Stimulated activated naive CD8-positive, alpha-beta T cell treated with anti-CD3 and anti-CD28 coated beads, Interleukin-15, Interleukin-2, amounts not matched to agents 100 ng/mL and 50 ng/mL, for 24 hours (primary cell): ENCODE measurements around the gene BRSK2.

Experiments
- H3K27ac Mint-ChIP-seq: one replicate; pipeline ENCODE4 v1.8.0; 2021; ENCODE audit warnings: mild to moderate bottlenecking, mixed read lengths
- H3K27me3 Mint-ChIP-seq: one replicate; pipeline ENCODE4 v1.8.0; 2021; ENCODE audit warnings: mixed read lengths
- H3K36me3 Mint-ChIP-seq: one replicate; pipeline ENCODE4 v1.8.0; 2021; ENCODE audit warnings: low read depth, mixed read lengths
- H3K4me1 Mint-ChIP-seq: one replicate; pipeline ENCODE4 v1.8.0; 2021; ENCODE audit warnings: low read depth, mixed read lengths
- H3K4me3 Mint-ChIP-seq: one replicate; pipeline ENCODE4 v1.8.0; 2021; ENCODE audit warnings: mild to moderate bottlenecking, mixed read lengths
- H3K9me3 Mint-ChIP-seq: one replicate; pipeline ENCODE4 v1.8.0; 2021; ENCODE audit warnings: mixed read lengths

Gene BRSK2

GRCh38 chr11:1438261-1438966 lies 48.7 kb downstream of the BRSK2 start:
- no peaks in the 10 kb centered on the region for H3K27me3 Mint-ChIP-seq
- no peak overlapping the region for H3K4me3 Mint-ChIP-seq
- no peak overlapping the region for H3K27ac Mint-ChIP-seq
- H3K4me1 Mint-ChIP-seq: no peaks in the 10 kb centered on the region
- H3K36me3 Mint-ChIP-seq: no peaks in the 10 kb centered on the region
- H3K9me3 Mint-ChIP-seq: no peaks in the 10 kb centered on the region

- H3K27ac Mint-ChIP-seq: no peak overlapping the region
- no peaks in the 10 kb centered on the region for H3K27me3 Mint-ChIP-seq
- no peaks in the 10 kb centered on the region for H3K4me1 Mint-ChIP-seq
- no peaks in the 10 kb centered on the region for H3K9me3 Mint-ChIP-seq
- H3K4me3 Mint-ChIP-seq: no peak overlapping the region
- no peaks in the 10 kb centered on the region for H3K36me3 Mint-ChIP-seq
Measured at GRCh38 chr11:1438967-1439330, 49.2 kb downstream of the BRSK2 start.

- no peak overlapping the region for H3K27ac Mint-ChIP-seq
- H3K27me3 Mint-ChIP-seq: no peaks in the 10 kb centered on the region
- no peaks in the 10 kb centered on the region for H3K9me3 Mint-ChIP-seq
- H3K4me3 Mint-ChIP-seq: no peak overlapping the region
- H3K36me3 Mint-ChIP-seq: no peaks in the 10 kb centered on the region
- H3K4me1 Mint-ChIP-seq: no peaks in the 10 kb centered on the region
Measured at GRCh38 chr11:1439341-1439740, 49.6 kb downstream of the BRSK2 start.

- Mint-ChIP-seq H3K4me3 (no peak overlapping the region), H3K36me3 (no peaks in the 10 kb centered on the region), H3K9me3 (no peaks in the 10 kb centered on the region), H3K27me3 (no peaks in the 10 kb centered on the region), H3K4me1 (no peaks in the 10 kb centered on the region), H3K27ac (no peak overlapping the region)
Measured at GRCh38 chr11:1440066-1440465, 50.3 kb downstream of the BRSK2 start.

- Mint-ChIP-seq H3K4me1 (no peaks in the 10 kb centered on the region), H3K36me3 (no peaks in the 10 kb centered on the region), H3K9me3 (no peaks in the 10 kb centered on the region), H3K27me3 (no peaks in the 10 kb centered on the region), H3K4me3 (no peak overlapping the region), H3K27ac (no peak overlapping the region)
Measured at GRCh38 chr11:1440496-1440895, 50.8 kb downstream of the BRSK2 start.

- Mint-ChIP-seq H3K27me3 (no peaks in the 10 kb centered on the region), H3K4me3 (no peak overlapping the region), H3K27ac (no peak overlapping the region), H3K36me3 (no peaks in the 10 kb centered on the region), H3K4me1 (no peaks in the 10 kb centered on the region), H3K9me3 (no peaks in the 10 kb centered on the region)
Measured at GRCh38 chr11:1442163-1442562, 52.4 kb downstream of the BRSK2 start.

GRCh38 chr11:1442807-1443366 lies 53.2 kb downstream of the BRSK2 start:
- Mint-ChIP-seq H3K9me3 (no peaks in the 10 kb centered on the region), H3K27ac (no peak overlapping the region), H3K4me3 (no peak overlapping the region), H3K27me3 (no peaks in the 10 kb centered on the region), H3K36me3 (no peaks in the 10 kb centered on the region), H3K4me1 (no peaks in the 10 kb centered on the region)

- no peaks in the 10 kb centered on the region for H3K36me3 Mint-ChIP-seq
- H3K9me3 Mint-ChIP-seq: no peaks in the 10 kb centered on the region
- peak overlapping the region; percentile 16 for H3K27ac Mint-ChIP-seq
- H3K4me3 Mint-ChIP-seq: no peak overlapping the region
- H3K4me1 Mint-ChIP-seq: no peaks in the 10 kb centered on the region
- no peaks in the 10 kb centered on the region for H3K27me3 Mint-ChIP-seq
Measured at GRCh38 chr11:1443737-1444136, 54.0 kb downstream of the BRSK2 start.

GRCh38 chr11:1444321-1444720 lies 54.6 kb downstream of the BRSK2 start:
- Mint-ChIP-seq H3K9me3 (no peaks in the 10 kb centered on the region), H3K4me3 (no peak overlapping the region), H3K4me1 (no peaks in the 10 kb centered on the region), H3K36me3 (no peaks in the 10 kb centered on the region), H3K27me3 (no peaks in the 10 kb centered on the region), H3K27ac (no peak overlapping the region)

- Mint-ChIP-seq H3K27ac (no peak overlapping the region), H3K27me3 (no peaks in the 10 kb centered on the region), H3K9me3 (no peaks in the 10 kb centered on the region), H3K4me3 (no peak overlapping the region), H3K36me3 (no peaks in the 10 kb centered on the region), H3K4me1 (no peaks in the 10 kb centered on the region)
Measured at GRCh38 chr11:1444823-1445422, 55.2 kb downstream of the BRSK2 start.

GRCh38 chr11:1445741-1446445 lies 56.2 kb downstream of the BRSK2 start:
- H3K4me1 Mint-ChIP-seq: no peaks in the 10 kb centered on the region
- no peak overlapping the region for H3K27ac Mint-ChIP-seq
- no peaks in the 10 kb centered on the region for H3K27me3 Mint-ChIP-seq
- no peaks in the 10 kb centered on the region for H3K9me3 Mint-ChIP-seq
- no peak overlapping the region for H3K4me3 Mint-ChIP-seq
- no peaks in the 10 kb centered on the region for H3K36me3 Mint-ChIP-seq

- Mint-ChIP-seq H3K27ac (no peak overlapping the region), H3K9me3 (no peaks in the 10 kb centered on the region), H3K27me3 (no peaks in the 10 kb centered on the region), H3K36me3 (no peaks in the 10 kb centered on the region), H3K4me1 (no peaks in the 10 kb centered on the region), H3K4me3 (no peak overlapping the region)
Measured at GRCh38 chr11:1446623-1447022, 56.9 kb downstream of the BRSK2 start.

GRCh38 chr11:1447845-1448825 lies 58.4 kb downstream of the BRSK2 start:
- H3K4me1 Mint-ChIP-seq: no peaks in the 10 kb centered on the region
- no peak overlapping the region for H3K27ac Mint-ChIP-seq
- no peaks in the 10 kb centered on the region for H3K9me3 Mint-ChIP-seq
- H3K4me3 Mint-ChIP-seq: no peak overlapping the region
- H3K27me3 Mint-ChIP-seq: no peaks in the 10 kb centered on the region
- no peaks in the 10 kb centered on the region for H3K36me3 Mint-ChIP-seq

- H3K36me3 Mint-ChIP-seq: no peaks in the 10 kb centered on the region
- no peaks in the 10 kb centered on the region for H3K9me3 Mint-ChIP-seq
- H3K27me3 Mint-ChIP-seq: no peaks in the 10 kb centered on the region
- no peaks in the 10 kb centered on the region for H3K4me1 Mint-ChIP-seq
- no peak overlapping the region for H3K4me3 Mint-ChIP-seq
- H3K27ac Mint-ChIP-seq: no peak overlapping the region
Measured at GRCh38 chr11:1448882-1449281, 59.1 kb downstream of the BRSK2 start.
